Fibroblast of skin of back (primary cell): ENCODE data around the gene PTPN2. TPM values are rescaled to one million over a fixed set of nuclear protein-coding genes. Genes with fewer than 3 reads are reported as not detected.
A peak's percentile ranks its signal among the peaks of the same experiment; 100 is the strongest.
"Not testable (repeated sequence)": the region's sequence is repeated elsewhere in the genome, so short reads cannot be mapped to it uniquely, and the experiment has no call there.

ENCODE experiments used
- DNase-seq: peaks from one replicate; pipeline ENCODE4 v3.0.0-alpha.2; 2013
- polyA plus RNA-seq, 2 experiments: library from polyadenylated mRNA; unstranded; fragments of 120-200 nt; gene quantifications; one replicate each; pipeline ENCODE4 v1.2.1, GENCODE V29; 2013; ENCODE audit not compliant: insufficient read length in 2 of 2

PTPN2 gene
- 19.5 TPM for polyA plus RNA-seq (2013, experiment 1 of 2; ENCODE audit: insufficient read length)
- polyA plus RNA-seq (2013, experiment 2 of 2; ENCODE audit: insufficient read length), result 17.1 TPM

DNA sequence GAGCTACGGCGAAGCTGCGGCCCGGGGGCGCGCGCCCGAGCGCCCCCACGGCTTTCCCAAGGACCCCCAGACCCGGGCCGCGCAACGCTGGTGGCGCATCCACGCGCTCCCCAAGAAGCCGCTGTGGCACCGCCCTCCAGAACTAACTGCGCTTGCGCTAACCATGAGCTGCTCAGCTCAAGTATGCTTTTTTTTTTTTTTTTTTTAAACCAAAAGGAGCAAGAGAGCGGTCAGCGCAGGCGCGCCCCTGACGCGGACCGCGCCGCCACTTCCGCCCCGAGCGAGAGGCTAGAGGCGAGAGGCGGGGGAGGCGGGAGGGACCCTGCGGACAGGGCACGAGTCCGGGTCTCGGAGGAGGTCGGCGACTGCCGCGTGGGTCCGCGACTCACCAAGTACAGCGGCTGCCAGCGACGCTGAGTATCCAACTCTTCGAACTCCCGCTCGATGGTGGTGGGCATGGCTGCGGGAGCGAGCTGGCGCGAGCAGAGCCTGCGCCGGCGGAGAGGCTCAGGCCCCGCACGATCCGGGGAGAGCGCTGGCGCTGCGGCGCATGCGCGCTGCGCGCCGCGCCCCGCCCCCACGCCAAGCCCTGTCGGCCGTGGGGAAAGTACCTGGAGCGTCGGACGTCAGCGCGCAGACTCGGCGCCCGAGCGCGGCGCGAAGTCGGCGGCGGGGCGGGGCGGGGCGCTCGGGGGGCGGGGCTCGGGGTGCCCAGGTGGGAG is at the start of gene PTPN2:
Gene PTPN2 (minus strand): TSS at position 554 of the 722 bp plus-strand sequence. CDS start 96 bp downstream, at position 458.
- DNase-seq, result peak; percentile 94

DNA sequence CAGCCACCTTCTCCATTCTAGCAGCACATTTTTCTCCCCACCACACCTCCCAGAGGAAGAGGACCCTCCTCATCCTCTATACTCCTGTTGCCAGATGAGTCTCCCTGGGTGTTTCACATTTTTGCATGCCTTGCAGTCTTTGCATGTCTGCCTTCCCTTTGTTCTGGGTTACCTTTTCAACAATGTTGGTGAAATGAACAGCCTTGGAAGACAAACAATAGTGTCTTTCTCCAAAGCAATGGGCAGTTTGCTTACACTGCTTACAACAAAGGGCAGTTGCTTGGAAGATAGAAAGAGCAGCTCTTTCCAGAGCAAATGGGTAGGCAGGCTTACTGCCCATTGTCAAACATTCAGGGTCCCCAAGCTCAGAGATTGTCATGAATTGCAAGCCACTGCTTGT is 49.3 kb upstream of the PTPN2 start:
- no peak for DNase-seq

DNA sequence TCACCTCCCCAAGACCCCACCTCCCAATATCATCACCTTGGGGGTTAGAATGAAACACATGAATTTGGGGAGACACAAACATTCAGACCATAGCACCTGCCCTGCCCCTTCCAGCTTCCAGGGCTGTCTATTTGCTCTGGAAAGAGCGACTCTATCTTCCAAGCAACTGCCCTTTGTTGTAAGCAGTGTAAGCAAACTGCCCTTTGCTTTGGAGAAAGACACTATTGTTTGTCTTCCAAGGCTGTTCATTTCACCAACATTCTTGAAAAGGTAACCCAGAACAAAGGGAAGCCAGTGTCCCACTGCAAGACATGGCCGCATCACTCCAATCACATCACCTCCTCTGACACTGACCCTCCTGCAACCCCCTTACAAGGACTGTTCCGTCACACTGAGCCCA is 46.9 kb upstream of the PTPN2 start:
- no peak for DNase-seq

DNA sequence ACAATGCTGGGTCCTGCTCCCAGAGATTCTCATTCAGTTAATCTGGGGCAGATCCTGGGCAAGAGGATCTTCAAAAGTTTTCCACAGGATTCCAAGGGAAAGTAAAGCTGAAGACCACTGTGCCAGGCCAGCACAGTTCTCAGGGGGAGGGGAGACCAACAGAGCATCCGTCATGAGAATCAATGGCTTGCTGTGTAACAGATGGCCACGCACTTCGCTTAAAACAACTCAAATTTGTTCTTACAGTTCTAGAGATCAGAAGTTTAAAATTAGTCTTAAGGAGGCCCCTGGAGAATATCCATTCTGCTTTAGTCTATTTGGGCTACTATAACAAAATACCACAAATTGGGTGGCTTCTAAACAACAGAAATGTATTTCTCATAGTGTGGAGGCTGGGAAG is 46.3 kb upstream of the PTPN2 start:
- DNase-seq, result no peak

DNA sequence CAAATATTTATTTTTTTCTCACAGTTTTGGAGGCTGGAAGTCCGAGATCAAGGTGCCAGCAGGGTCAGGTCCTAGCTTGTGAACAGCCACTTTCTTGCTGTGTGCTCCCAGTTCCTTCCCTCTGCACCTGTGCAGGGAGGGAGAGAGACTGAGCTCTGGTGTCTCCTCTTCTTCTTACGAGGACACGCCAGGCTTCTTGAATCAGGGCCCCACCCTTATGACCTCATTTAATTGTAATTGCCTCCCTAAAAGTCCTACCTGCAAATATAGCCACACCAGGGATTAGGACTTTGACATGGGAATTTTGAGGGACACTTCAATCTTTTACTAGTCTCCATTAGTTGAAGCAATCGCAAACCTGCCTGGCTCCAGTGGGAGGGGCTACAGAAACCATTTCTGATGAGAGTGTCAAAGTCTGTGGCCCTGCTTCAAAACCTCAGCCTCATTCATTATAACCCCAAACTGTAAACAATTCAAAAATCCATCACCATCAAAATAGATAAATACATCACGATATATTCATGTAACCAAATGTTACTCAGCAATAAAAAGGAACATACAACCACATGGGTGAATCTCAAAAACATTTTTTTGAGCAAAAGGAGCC is 45.5 kb upstream of the PTPN2 start:
- DNase-seq, result no peak

DNA sequence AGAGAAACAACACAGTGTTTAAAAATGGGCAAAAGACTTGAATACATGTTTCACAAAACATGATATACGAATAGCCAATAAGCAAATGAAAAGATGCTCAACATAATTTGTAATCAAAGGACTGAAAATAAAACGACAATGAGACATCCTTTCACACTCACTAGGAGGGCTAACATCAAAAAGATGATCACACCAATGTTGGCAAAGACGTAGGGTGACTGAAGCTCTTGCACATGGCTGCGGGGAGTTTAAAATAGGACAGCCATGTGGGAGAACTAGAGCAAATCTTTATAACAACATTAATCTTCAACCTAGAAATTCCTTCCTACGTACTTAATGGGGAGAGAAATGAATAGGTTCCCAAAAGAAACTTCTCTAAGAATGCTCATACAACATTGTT is 44.6 kb upstream of the PTPN2 start:
- DNase-seq, result no peak

DNA sequence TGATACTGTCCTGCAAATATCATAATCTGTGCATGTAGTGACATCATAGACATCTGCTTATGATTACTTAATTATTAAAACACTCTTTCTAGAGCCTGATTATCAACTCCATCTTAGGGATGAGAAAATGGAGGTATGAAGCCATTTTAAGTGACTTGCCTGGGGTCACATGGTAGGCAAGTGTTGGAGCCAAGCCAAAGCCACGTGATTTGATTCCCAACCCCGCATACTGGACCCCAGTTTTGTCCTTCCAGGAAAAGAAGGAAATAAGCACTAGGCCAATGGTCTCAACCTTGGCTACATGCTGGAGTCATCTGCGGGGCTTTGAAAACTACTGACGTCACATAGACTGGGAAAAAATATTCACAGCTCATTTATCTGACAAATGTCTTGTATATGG is 44.2 kb upstream of the PTPN2 start:
- no peak for DNase-seq

DNA sequence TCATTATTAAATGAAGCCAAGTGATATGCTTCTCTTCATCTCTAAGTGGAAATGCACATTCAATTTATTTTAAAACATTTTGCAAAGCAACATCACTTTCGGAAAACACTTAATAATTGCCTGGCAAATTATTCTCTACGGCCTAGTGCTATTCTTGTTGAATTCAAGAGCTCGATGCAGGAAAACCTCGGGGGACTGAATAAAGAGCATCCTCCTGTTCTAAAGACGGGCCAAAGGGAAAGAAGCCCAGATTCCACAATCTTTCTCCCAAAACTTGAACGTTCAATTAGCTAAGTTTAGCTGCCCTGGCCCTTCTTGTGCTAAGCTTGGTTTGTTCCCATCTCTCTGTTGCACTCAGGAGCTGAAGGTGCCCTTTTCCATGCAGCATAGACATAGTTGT is 40.6 kb upstream of the PTPN2 start:
- no peak for DNase-seq

DNA sequence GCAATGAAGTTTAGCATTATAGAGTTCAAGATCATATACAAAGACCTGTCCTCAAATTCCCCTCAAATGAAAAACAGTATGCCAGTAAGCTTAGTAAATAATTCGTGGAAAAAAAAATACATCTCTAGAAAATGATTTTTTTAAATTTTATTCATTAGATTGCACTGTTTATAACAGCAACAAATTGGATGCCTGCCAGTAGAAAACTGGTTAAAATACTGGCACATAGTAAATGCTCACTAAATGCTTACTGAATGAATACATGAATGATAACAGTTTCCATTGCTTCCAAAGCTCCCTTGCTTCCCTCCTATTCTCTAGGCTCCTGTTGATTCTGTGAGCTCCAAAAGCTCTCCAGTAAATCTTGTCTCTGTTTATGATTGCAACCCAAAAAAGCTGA is 38.2 kb upstream of the PTPN2 start:
- DNase-seq, result no peak

DNA sequence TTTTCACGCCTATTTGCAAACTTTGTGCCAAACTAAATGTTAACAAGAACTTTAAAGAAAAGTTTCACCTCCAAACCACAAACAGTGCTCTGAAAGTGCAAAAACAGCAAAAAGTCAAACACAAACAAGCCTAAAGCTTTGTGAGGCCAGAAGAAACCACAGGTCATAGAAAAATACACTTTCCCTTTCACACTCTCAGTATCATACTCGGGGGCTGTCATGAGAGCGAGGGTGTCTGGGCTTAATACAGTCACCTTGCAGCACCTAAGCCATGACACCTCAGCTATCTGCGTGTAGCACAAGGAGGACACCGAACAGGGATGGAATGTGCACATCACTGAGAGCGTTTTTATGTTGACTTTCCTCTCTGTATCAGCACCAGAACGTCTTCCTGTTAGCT is 37.1 kb upstream of the PTPN2 start:
- no peak for DNase-seq

DNA sequence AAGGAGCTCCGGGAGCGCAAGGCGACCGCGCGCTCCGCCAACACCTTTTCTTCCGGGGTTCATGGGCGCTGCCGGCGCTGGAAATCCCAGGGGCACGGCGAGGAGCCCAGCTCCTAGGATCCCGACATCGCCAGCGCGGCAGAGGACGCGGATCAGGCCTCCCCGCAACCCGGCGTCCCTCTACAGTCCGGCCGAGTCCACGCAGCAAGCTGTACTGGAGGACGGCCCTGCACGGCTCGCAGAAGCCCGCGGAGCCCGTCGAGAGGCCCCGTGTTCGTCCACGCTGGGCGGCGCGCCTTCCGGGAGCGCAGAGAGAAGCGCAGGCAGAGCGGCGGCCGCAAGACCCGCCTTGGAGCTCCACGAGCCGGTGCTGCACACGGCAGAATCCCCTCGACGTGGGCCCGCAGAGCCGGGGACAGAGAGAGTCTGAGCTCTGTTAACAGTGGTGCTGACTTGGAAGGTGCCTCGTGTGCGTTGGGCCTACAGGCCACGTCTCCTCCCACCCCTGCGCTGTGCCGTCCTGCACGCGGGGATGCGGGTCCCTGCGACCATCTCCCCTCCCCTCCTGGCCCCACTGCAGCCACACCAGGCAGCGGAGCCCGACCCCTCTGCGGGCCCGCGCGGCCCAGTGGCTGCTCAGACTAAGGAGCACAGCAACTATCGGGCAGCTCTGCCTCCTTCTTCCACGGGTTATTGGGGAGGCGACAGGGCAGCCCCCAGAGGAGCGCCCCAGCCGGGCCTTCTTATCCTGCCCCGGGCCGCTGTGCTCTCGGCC is 28.1 kb upstream of the PTPN2 start:
- no peak for DNase-seq

DNA sequence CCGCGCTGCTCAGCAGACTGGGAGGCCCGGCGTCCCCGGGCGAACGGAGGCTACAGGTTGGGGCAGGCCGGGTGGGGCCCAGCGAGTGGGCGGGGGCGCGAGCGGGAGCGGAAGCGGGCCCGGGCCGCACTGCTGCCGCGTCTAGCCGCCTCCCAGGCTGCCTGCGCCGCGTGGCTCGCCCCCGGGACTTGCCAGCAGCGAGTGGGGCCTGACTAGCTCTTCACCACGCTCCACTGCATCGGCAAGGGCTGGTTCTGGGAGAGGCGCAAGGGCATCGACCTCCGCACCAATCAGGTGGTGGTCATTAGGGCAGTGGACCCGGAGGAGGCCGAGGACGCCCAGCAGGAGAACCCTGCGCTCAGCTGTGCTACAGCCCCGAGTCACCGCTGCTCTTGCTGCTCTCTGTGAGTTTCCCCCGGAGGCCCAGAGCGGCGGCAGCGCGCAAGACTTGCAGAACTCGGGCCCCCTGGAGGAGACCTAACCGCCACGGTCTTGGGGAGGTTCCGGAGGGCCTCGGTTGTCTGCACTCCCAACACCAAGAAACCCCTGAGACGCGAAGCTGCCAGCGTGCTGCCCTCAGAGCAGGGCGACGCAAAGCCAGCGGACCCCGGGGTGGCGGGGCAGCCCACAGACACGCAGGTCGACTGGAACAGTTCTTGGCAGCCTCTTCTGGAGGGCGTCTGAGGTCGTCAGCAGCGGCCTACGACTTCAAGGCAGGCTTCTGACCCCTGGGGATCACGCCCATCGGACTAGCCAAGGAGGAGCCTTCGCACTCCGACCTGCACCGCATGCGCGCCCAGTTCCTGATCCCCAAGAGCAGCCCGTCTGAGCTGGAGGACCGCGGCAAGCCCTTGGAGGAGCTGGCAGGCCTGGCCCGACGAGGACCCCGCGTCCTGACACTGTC is 27.2 kb upstream of the PTPN2 start:
- no peak for DNase-seq

DNA sequence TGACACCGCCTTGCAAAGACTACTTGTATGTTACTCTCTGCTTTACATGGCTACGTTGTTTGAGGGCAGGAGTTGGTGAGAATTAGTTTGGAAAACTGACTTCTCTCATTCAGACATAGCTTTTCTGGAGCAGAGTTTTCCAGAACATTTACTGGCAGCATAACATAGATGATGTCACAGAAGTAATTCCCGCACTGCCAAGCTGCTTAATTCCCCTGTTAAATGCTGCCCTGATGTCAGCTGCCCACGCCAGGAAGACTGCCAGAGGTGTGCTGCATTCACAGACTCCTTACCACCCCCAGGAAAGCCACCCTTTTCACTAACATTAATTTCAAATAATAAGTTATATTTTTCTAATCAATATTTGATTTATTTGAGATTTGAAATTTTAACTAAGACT is 24.7 kb upstream of the PTPN2 start:
- peak; percentile 26 for DNase-seq

DNA sequence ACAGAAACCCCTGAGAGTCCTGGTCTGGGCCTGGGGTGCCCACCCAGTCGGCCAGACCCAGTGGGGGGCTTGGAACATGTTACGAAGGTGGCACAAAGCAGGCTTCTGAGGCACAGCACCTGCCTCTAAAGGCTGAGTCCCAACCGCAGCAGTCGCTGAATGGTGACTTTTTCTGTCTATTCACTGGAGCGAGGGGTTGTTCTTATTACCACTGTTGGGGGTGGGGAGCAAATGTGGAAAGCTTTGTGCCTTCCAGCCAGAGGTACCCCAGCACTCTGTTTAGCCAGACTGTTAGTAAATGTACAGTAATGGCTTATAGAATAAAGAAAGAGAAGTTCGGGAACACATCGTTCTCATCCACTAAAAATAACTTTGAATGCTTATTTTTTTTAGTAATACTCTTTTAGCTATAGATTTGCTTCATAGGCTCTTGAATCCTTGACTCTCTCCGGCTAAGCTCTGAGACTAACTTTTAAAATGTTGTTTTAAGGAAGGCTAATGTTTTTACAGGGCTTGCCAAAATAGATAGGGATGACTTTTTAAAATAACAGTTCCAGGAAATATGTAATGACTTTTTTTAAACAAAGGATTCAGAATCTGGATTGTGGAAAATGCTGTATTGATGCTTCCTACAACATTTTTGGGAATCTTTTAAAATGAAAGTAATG is 23.4 kb upstream of the PTPN2 start:
- peak; percentile 95 for DNase-seq

DNA sequence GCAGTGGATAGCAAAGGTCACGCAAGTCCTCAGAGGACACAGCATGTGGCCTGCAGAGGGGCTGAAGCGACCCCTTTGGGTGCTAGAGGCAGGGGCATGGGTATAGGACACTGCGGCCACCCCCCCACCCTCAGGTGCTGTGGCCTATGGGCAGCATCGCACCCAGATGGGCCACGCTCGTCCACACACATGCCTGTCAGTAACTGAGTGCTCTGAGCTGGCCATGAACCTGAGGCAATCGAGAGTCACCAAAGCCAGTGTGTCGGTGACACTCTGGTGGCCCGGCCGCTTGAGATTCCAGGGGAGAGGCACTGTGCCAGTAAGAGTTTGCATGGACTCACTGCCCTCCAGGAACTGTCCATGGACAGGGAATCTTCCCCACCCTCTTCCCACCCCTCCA is 22.7 kb upstream of the PTPN2 start:
- DNase-seq, result no peak

DNA sequence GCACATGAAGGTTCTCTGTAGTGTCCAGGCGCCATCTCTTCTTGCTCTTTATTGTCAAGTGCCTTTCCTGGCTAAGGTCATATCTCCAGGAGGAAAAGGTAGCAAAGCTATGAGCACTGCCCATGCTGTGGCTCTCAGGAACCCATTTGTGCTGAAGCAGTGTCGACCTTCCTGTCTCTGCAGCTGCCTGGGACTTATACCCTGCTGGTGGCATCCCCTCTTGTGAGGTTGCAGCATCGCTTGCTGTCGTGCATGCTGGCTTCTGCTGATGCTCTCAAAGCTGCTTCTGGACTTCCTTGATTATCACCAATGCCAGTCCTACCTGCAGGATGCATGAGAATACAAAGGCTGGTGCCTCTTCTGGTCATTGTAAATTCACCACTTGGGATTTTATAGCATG is 22.1 kb upstream of the PTPN2 start:
- no peak for DNase-seq

DNA sequence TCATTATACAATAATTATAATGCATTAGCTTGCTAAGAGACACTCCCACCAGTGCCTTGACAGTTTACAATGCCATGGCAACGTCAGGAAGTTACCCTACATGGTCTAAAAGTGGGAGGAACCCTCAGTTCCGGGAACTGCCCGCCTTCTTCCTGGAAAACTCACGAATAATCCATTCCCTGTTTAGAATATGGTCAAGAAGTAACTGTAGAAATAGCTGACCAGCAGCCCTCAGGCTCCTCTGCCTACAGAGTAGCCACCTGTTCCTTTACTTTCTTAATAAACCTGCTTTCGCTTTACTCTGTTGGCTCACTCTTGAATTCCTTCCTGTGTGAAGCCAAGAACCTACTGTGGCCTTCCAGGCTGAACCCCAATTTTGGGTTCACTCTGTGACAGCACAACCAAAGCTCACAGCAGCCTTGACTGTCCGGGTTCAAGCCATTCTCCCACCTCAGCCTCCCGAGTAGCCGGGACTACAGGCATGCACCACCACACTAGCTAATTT is 20.0 kb upstream of the PTPN2 start:
- DNase-seq, result no peak

DNA sequence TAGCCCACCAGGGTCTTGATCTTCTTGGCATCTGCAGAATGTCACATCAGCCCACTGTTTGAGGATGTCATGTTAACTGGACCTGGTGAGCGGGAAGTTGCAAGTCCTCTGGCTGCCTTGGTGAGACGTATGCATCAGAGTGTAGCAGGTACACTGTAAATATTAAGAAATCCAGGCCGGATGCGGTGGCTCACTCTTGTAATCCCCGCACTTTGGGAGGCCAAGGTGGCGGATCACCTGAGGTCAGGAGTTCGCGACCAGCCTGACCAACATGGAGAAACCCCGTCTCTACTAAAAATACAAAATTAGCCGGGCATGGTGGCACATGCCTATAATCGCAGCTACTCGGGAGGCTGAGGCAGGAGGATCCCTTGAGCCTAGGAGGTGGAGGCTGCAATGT is 17.2 kb upstream of the PTPN2 start:
- DNase-seq, result not testable (repeated sequence)

DNA sequence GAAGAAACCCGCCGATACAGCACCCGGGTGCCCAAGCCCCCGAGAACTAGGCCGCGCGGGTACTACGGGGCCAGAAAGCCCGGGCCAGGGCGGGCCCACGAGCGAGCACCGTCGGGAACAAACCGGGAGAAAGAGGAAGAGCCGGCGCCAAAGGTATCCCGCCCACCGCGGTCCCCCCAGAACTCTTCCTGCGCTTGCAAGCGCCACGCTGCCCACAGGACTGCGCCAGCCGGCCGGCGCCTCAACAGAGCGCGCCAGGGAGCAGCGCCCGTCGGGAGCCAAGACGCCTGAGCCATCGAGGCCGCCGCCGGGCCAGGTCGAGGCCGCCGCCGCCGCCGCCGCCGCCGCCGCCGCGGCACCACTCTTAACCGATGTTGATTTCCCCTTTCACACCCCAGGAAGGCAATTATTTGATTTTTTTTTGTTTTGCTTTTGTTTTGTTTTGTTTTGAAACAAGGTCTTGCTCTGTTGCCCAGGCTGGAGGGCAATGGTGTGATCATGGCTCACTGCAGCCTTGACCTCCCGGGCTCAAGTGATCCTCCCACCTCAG is 12.8 kb upstream of the PTPN2 start:
- not testable (repeated sequence) for DNase-seq

DNA sequence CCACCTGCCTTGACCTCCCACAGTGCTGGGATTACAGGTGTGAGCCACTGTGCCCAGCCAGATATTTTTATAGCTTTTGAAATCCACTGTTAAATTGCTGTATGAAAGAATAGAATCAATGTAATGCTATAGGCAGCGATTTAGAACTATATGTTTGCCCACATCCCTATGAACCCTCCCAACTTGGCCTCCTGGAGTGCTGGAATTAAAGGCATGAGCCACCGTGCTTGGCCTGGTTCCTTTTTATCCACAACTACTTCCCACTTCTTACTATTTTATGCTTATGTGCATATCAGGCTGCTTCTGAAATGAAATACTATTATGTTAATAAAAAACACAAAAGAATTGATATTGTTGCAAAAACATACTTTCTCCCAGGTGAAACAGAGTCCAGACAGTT is 11.6 kb upstream of the PTPN2 start:
- peak; percentile 73 for DNase-seq

DNA sequence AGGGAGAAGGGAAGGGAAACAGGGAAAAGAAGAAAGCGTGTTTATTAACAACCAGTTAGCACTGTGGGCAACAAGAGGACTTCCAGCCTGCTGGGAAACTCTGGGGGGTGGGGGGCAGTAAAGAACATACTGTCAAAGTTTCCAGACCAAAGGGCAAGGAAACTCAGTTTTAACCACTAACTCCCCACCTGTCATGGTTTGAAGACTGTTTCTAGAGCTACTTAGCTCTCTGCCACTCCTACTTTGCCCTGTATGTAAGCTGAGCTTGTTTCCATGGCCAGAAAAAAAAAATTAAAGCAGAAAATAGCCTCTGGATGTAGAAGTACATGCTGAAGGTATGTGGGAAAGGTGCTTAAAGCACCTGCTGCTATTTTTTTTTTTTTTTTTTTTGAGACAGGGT is 11.0 kb upstream of the PTPN2 start:
- no peak for DNase-seq
